ENCODE data around the gene SORBS1.
A peak's percentile ranks its signal among the peaks of the same experiment; 100 is the strongest.

SORBS1 gene

GRCh38 chr10:95435548-95436279 lies 125.5 kb downstream of the SORBS1 start:
- no peak for DNase-seq (ENCODE audit: low spot score)

- no peak for DNase-seq (ENCODE audit: low spot score)
These were observed 126.6 kb downstream of the SORBS1 start for GRCh38 chr10:95434583-95434982.

- no peak for DNase-seq (ENCODE audit: low spot score)
These were observed 129.2 kb downstream of the SORBS1 start for GRCh38 chr10:95431900-95432342.

- DNase-seq (ENCODE audit: low spot score), result peak; percentile 89
These were observed 130.8 kb downstream of the SORBS1 start for GRCh38 chr10:95430231-95430951.

- DNase-seq (ENCODE audit: low spot score), result no peak
These were observed 131.5 kb downstream of the SORBS1 start for GRCh38 chr10:95429639-95430038.

GRCh38 chr10:95428701-95429100 lies 132.5 kb downstream of the SORBS1 start:
- DNase-seq (ENCODE audit: low spot score), result no peak

- DNase-seq (ENCODE audit: low spot score), result no peak
These were observed 134.7 kb downstream of the SORBS1 start for GRCh38 chr10:95426482-95426881.

- DNase-seq (ENCODE audit: low spot score), result no peak
These were observed 135.3 kb downstream of the SORBS1 start for GRCh38 chr10:95425592-95426465.

- DNase-seq (ENCODE audit: low spot score), result no peak
These were observed 137.8 kb downstream of the SORBS1 start for GRCh38 chr10:95423164-95424005.

GRCh38 chr10:95422233-95422632 lies 138.9 kb downstream of the SORBS1 start:
- DNase-seq (ENCODE audit: low spot score), result no peak

- DNase-seq (ENCODE audit: low spot score), result no peak
These were observed 139.4 kb downstream of the SORBS1 start for GRCh38 chr10:95421782-95422181.

- no peak for DNase-seq (ENCODE audit: low spot score)
These were observed 141.8 kb downstream of the SORBS1 start for GRCh38 chr10:95419399-95419798.

GRCh38 chr10:95416973-95417372 lies 144.2 kb downstream of the SORBS1 start:
- no peak for DNase-seq (ENCODE audit: low spot score)

GRCh38 chr10:95416270-95416669 lies 144.9 kb downstream of the SORBS1 start:
- no peak for DNase-seq (ENCODE audit: low spot score)

- DNase-seq (ENCODE audit: low spot score), result no peak
These were observed 145.5 kb downstream of the SORBS1 start for GRCh38 chr10:95415621-95416031.

GRCh38 chr10:95414844-95415485 lies 146.2 kb downstream of the SORBS1 start:
- no peak for DNase-seq (ENCODE audit: low spot score)

- no peak for DNase-seq (ENCODE audit: low spot score)
These were observed 146.9 kb downstream of the SORBS1 start for GRCh38 chr10:95414016-95414830.

- no peak for DNase-seq (ENCODE audit: low spot score)
These were observed 147.6 kb downstream of the SORBS1 start for GRCh38 chr10:95413588-95413987.

- DNase-seq (ENCODE audit: low spot score), result peak; percentile 23
These were observed 149.5 kb downstream of the SORBS1 start for GRCh38 chr10:95411635-95412034.

All from iPS-NIHi11 (cell line).